PFSK-1 (cell line): ENCODE measurements around the gene CPT1A.

Source experiments
- FOXP2 ChIP-seq: optimal IDR thresholded peaks from 2 replicates; pipeline ENCODE3; 2011; ENCODE audit warnings: borderline replicate concordance, control low read depth, inconsistent platforms; ENCODE audit not compliant: insufficient read depth; ENCODE audit errors: extremely low read length, extremely low read depth
- POLR2AphosphoS5 ChIP-seq: IDR thresholded peaks from 2 replicates; pipeline ENCODE4 v1.6.1; 2012; ENCODE audit warnings: low read depth, mild to moderate bottlenecking, control low read depth, low read length, moderate library complexity
- REST ChIP-seq, 2 experiments: IDR thresholded peaks; 2 replicates each; pipeline versions ENCODE4 v1.6.1 to v1.8.0; 2011 to 2012; ENCODE audit warnings: low read depth in 2 of 2, low read length in 2 of 2, control low read depth in 1 of 2, inconsistent platforms in 1 of 2, mild to moderate bottlenecking in 1 of 2, moderate library complexity in 1 of 2; ENCODE audit not compliant: insufficient read depth in 1 of 2
- SIN3A ChIP-seq: IDR thresholded peaks from 2 replicates; pipeline ENCODE4 v1.6.1; 2012; ENCODE audit warnings: mild to moderate bottlenecking, low read length, moderate library complexity, borderline replicate concordance; ENCODE audit not compliant: insufficient read depth
- TAF1 ChIP-seq: IDR thresholded peaks from 2 replicates; pipeline ENCODE4 v1.6.1; 2012; ENCODE audit warnings: low read length, control low read depth, borderline replicate concordance; ENCODE audit not compliant: insufficient read depth

The CPT1A gene

GRCh38 chr11:68704887-68705286, 136.8 kb downstream of the CPT1A start:
- TF ChIP-seq SIN3A (no peak), FOXP2 (no peak), POLR2AphosphoS5 (no peak), REST (IDR thresholded peaks at IDR 0.05; ENCODE audit: insufficient read depth in 1 of 2, low read depth in 2 of 2, low read length in 2 of 2) (no peak), TAF1 (no peak)
